Measurements from ENCODE around the gene GPS1. TPM values are rescaled to one million over a fixed set of nuclear protein-coding genes. Genes with fewer than 3 reads are reported as not detected.

GPS1 gene
- total and polyA plus RNA-seq, 9 of the 15 experiments (the other 6 are each of a cell fraction or from before 2014, with no cell fraction given) = 3.1 to 167 (median 69.9) TPM

DNA sequence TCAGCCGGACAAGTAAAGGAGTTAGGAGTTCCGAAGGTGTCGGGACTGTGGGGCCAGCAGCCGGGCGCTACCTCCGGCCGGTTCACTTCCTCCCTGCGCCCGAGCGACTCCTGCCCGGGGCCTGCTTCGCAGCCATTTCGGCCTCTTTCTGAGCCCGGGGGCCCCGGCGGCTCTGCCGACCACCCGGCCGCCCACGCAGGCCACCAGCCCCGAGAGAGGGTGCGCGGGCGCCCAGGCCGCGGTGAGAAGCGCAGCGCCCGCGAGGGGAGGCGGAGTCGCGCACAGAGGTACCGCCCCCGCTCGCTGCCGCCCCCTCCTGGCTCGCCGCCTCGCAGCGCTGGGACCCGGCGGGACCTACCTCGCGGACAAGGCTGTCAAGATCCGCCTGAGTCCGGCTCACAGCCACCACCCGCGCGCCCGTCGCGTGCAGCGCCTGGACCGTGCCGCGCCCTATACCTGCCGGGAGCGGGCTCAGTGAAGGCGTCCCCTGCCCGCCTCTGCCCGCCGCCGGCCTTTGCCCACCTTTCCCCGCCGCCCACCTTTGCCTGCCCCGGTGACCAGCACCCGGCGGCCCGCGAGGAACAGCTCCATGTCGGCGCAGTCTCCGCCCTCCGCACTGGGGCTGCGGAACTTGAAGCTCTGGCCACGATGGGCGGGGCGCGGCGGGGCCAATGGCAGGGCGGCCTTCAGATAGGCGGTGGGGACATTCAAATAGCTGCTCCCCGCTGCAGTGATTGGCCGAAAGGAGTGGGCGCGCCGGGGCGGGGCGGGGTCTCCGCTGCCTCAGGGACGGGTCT lies 14.4 kb upstream of the GPS1 start, which contains the start of gene DCXR (continued):
- TF ChIP-seq PTTG1 (tag; IDR thresholded peaks at IDR 0.05; ENCODE audit: low read depth) (no peak), ZNF263 (CRISPR knock-in tag; IDR thresholded peaks at IDR 0.05; ENCODE audit: borderline replicate concordance) (peak; percentile 56; the same call in 1 of the 2 replicates)

GRCh38 chr17:82037889-82038195 lies 13.9 kb upstream of the GPS1 start:
- peaks cover 6% of the 10 kb centered on the region for H3K9me1 ChIP-seq (ENCODE audit: control insufficient read depth, insufficient read depth, low read length)
- no peaks in the 10 kb centered on the region for H3K9me3 ChIP-seq (replicated peaks; ENCODE audit: control insufficient read depth, insufficient read depth, low read depth, low read length)
- peaks cover 22 to 66% of the 10 kb centered on the region in 2 experiments; a peak in 4 of 5 replicates for H3K4me1 ChIP-seq (replicated peaks in 1 of 2; ENCODE audit: control insufficient read depth in 2 of 2, insufficient read depth in 2 of 2, low read length in 2 of 2)
- DNase-seq (ENCODE audit: extremely low read depth in 1 of 4, low spot score in 3 of 4) (no peak), ATAC-seq (no peak), FAIRE-seq (no peak)
- peak overlapping the region; percentile 98; the same call in 2 of the 3 replicates for H3K27ac ChIP-seq (ENCODE audit: extremely low read depth, low read depth, low read length)
- peak overlapping the region in 1 of 2 experiments; percentile 83; a peak in 2 of 4 replicates for H3K9ac ChIP-seq (ENCODE audit: insufficient read depth in 1 of 2, low read depth in 2 of 2, low read length in 2 of 2)
- peaks cover 21% of the 10 kb centered on the region; the same call in 1 of the 2 replicates for H4K20me1 ChIP-seq (replicated peaks; ENCODE audit: control insufficient read depth, insufficient read depth, low read length)
- H3K27me3 ChIP-seq (ENCODE audit: control insufficient read depth in 2 of 2, insufficient read depth in 2 of 2, low read length in 2 of 2) = no peaks in the 10 kb centered on the region
- H3K4me3 ChIP-seq = peak overlapping the region; percentile 97; the same call in 1 of the 2 replicates
- CTCF ChIA-PET (ENCODE audit: low intra/inter-chr PET ratio) = interaction anchor here (0.6 to 2.0 kb wide), 3 partner anchors 78 to 250 kb away, joined by 3 to 14 read pairs (median 3); no protein-coding TSS in a partner anchor
- H2AFZ ChIP-seq (ENCODE audit: low read depth, low read length) = peak overlapping the region; percentile 89
- peak overlapping the region; percentile 95 for H3K4me2 ChIP-seq (ENCODE audit: insufficient read depth, low read length)
- POLR2A ChIA-PET = interaction anchor here (0.5 to 6.4 kb wide), 9 partner anchors 9 to 114 kb away, joined by 3 to 51 read pairs (median 6); partner anchors contain the start of genes CENPX, FASN and LRRC45
- in situ Hi-C loops (cut with MboI) = no loop called here
- no TSS peak for BruUV-seq (replicated peaks)
- H3K36me3 ChIP-seq (ENCODE audit: control insufficient read depth, insufficient read depth, low read length) = peaks cover 38% of the 10 kb centered on the region; the same call in 2 of the 3 replicates
- WGBS (ENCODE audit: insufficient coverage, low coverage, missing lambda C conversion rate) = 11% methylated on average over 10 of the region's 10 CpGs
- intact Hi-C loops (cut with micrococcal nuclease) = loop anchor here (10.0 kb wide), 1 partner anchor 307 kb away; no protein-coding TSS in a partner anchor
- peaks cover 31% of the 10 kb centered on the region for H3K79me2 ChIP-seq (ENCODE audit: control insufficient read depth, insufficient read depth, low read length)
- TF ChIP-seq ASH1L (IDR thresholded peaks at IDR 0.05; ENCODE audit: borderline replicate concordance, low read depth, partially characterized antibody) (no peak), RBM15 (IDR thresholded peaks at IDR 0.05; ENCODE audit: insufficient read depth, low read length) (no peak), FOXJ2 (tag; IDR thresholded peaks at IDR 0.05) (no peak), ZNF436 (CRISPR knock-in tag; IDR thresholded peaks at IDR 0.05) (no peak), THRAP3 (IDR thresholded peaks at IDR 0.05; ENCODE audit: borderline replicate concordance) (no peak), E2F3 (CRISPR knock-in tag; IDR thresholded peaks at IDR 0.05) (no peak), CHD1 (IDR thresholded peaks at IDR 0.05; ENCODE audit: low read length) (no peak), ZFP30 (CRISPR knock-in tag; IDR thresholded peaks at IDR 0.05; ENCODE audit: borderline replicate concordance) (no peak), TRIM24 (IDR thresholded peaks at IDR 0.05) (no peak), ZNF780A (CRISPR knock-in tag; IDR thresholded peaks at IDR 0.05) (no peak), LCOR (CRISPR knock-in tag; IDR thresholded peaks at IDR 0.05) (0 out of 2 replicates have a peak, but pooled peaks have one; percentile 1), PTBP1 (IDR thresholded peaks at IDR 0.05; ENCODE audit: low read depth, low read length) (no peak), SREBF2 (CRISPR knock-in tag; IDR thresholded peaks at IDR 0.05) (no peak), ELK1 (CRISPR knock-in tag; IDR thresholded peaks at IDR 0.05) (no peak), PCBP2 (IDR thresholded peaks at IDR 0.05; ENCODE audit: low read depth, low read length, poor library complexity, severe bottlenecking) (no peak)

All from K562 (cell line).